Astrocyte of the spinal cord (primary cell): ENCODE measurements around the gene NFATC4.

Experiments used
- DNase-seq: peaks from one replicate; pipeline ENCODE4 v3.0.0; 2011; ENCODE audit warnings: low read depth, low spot score
- H3K4me3 ChIP-seq: 2 replicates; pipeline ENCODE4 v1.5.1; 2011; ENCODE audit warnings: low read depth, mild to moderate bottlenecking, low read length, moderate library complexity
- CTCF ChIP-seq: IDR thresholded peaks from 2 replicates; pipeline ENCODE4 v1.5.1; 2012; ENCODE audit warnings: low read depth, mild to moderate bottlenecking, low read length, inconsistent platforms
- in situ Hi-C: cut with HindIII; loops from 2 replicates; pipeline ENCODE4 v1.10.0; 2017; ENCODE audit warnings: low sequenced_read_pairs

NFATC4 gene

GRCh38 chr14:24356208-24356607, 11.8 kb upstream of the NFATC4 start:
- in situ Hi-C loops, result no loop called here
- DNase-seq, result no peak
- TF ChIP-seq CTCF, result no peak
- no peak overlapping the region for H3K4me3 ChIP-seq

GRCh38 chr14:24360281-24360680, 7.7 kb upstream of the NFATC4 start:
- TF ChIP-seq CTCF, result no peak
- no peak overlapping the region for H3K4me3 ChIP-seq
- in situ Hi-C loops, result no loop called here
- DNase-seq, result no peak

- in situ Hi-C loops, result no loop called here
- DNase-seq, result no peak
- H3K4me3 ChIP-seq, result no peak overlapping the region
- no peak for TF ChIP-seq CTCF
Observed at GRCh38 chr14:24361326-24361725, 6.7 kb upstream of the NFATC4 start.

- TF ChIP-seq CTCF, result no peak
Observed at GRCh38 chr14:24362241-24362960, 5.6 kb upstream of the NFATC4 start.

GRCh38 chr14:24363401-24363800, 4.6 kb upstream of the NFATC4 start:
- in situ Hi-C loops, result no loop called here
- no peak overlapping the region for H3K4me3 ChIP-seq
- no peak for DNase-seq
- no peak for TF ChIP-seq CTCF

More at GRCh38 chr14:24362241-24362960, 5.6 kb upstream of the NFATC4 start:
- H3K4me3 ChIP-seq, result no peak overlapping the region
- in situ Hi-C loops, result no loop called here
- no peak for DNase-seq

GRCh38 chr14:24364841-24365240, 3.1 kb upstream of the NFATC4 start:
- no peak overlapping the region for H3K4me3 ChIP-seq
- in situ Hi-C loops, result no loop called here
- DNase-seq, result no peak
- TF ChIP-seq CTCF, result no peak
